Measurements from ENCODE around the gene PLXNA2.

Gene PLXNA2

GRCh38 chr1:207988326-207989165 lies 255.6 kb downstream of the PLXNA2 start:
- DNase-seq = no peak

DNA sequence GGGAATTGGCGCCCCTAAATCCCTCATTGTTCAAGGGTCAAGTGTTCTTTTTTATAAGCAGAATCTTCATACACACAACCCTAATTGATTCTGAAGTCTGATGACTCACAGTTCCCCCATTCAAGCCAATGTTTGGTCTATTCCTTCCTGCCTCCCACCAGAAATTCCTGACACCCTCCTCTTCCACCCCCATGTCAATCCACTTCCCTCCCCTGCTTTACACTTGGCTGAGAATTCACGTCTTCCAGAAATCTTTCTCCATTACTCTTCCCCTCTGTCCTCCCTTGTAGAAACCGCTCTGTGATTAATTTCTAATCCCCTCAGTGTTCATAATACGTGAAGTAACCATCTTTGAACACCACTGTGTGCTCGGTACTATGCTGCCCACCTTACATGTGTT lies 257.0 kb downstream of the PLXNA2 start:
- no peak for DNase-seq

DNA sequence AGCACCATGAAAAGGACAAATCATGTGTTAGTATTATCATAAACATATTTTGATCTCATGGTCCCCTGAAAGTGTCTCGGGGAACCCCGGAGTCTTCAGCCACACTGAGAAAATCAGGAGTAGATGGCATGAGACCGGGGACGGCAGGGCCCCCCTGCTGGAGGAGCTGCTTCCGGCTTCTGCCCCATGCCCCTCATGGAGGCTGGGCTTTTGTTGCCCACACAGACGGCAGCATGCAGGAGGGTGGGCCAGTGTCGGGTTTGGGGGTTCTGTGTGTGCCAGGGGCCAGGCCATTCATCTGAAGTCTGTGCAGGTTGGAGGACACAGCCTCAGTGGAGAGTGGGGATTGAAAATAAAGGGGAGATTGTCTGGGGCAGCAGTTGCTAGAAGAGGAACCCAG lies 258.2 kb downstream of the PLXNA2 start:
- DNase-seq = no peak

DNA sequence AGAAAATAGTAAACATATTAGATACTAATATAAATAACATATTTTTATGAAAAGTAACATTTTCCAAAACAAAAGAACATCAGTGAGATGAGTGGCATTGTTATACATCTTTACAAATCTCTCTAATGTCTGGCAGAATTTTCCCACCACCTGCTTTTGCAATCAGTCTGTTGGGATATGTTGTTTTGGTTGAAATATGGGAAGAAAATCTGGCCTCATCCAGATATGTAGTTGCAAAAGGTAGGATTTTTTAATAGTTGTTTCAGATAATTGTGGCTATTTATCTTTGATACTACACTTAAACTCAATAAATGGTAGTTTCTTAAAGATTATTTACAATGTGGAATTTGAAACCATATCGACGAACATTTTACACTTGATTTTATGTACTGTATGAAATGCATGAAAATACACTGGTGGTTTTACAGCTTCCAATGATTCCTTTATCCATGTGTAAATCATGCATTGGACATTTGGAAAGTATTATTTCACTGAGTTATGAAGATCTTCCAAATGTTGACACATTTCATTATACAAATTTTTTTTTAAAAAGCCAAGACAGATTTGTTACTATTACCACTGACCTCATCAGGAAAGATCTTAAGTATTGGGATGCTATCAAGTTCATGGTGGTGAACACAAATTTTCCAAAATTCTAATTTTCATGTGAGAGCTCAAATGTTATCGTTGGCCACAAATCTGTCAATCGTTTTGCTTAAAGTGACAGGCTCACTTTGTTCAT lies 259.2 kb downstream of the PLXNA2 start:
- DNase-seq = no peak

GRCh38 chr1:207983044-207983635 lies 261.0 kb downstream of the PLXNA2 start:
- no peak for DNase-seq

DNA sequence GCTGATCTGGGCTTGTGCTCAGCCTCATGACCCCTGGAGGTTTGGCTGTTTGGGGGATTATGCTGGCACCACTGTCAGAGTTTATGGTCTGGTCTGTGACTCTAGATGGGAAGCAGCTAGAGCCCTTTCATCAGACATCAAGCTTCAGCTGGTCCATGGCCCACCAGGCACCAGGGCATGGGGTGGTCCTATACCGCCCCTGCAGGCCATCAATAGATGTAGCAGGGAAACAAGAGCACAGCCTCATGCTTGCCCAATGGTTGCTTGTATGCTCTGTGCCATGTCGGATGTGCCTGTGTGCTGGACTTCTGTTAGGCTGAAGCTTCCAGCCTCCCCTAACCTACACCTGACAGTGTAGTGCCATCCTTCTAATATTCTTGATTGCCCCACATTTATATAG lies 262.2 kb downstream of the PLXNA2 start:
- DNase-seq = peak; percentile 10

- DNase-seq = no peak
Observed at GRCh38 chr1:207978441-207978840, 265.7 kb downstream of the PLXNA2 start.

GRCh38 chr1:207977876-207978275 lies 266.3 kb downstream of the PLXNA2 start:
- no peak for DNase-seq

- no peak for DNase-seq
Observed at GRCh38 chr1:207973898-207974568, 270.2 kb downstream of the PLXNA2 start.

GRCh38 chr1:207972337-207972736 lies 271.8 kb downstream of the PLXNA2 start:
- DNase-seq = no peak
